ENCODE measurements around the gene SLIT3. TPM values are rescaled to one million over a fixed set of nuclear protein-coding genes. Genes with fewer than 3 reads are reported as not detected.

SLIT3 gene
- total and polyA plus RNA-seq, 10 of the 15 experiments (the other 5 are each of a cell fraction or from before 2014, with no cell fraction given), result 0.05 TPM; not detected in 9

DNA sequence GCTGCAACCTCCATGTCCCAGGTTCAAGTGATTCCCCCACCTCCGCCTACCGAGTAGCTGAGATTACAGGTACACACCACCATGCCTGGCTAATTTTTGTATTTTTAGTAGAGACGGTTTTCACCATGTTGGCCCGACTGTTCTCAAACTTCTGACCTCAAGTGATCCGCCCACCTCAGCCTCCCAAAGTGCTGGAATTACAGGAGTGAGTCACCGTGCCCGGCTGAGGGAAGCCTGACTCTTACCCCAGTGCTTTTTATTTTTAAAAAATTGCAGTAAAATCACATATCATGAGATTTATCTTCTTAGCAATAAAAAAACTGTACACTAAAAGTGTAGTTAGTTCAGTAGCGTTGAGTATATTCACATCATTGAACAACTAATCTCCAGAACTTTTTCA lies 105.3 kb downstream of the SLIT3 start (continued):
- TF ChIP-seq, protein P1, sequence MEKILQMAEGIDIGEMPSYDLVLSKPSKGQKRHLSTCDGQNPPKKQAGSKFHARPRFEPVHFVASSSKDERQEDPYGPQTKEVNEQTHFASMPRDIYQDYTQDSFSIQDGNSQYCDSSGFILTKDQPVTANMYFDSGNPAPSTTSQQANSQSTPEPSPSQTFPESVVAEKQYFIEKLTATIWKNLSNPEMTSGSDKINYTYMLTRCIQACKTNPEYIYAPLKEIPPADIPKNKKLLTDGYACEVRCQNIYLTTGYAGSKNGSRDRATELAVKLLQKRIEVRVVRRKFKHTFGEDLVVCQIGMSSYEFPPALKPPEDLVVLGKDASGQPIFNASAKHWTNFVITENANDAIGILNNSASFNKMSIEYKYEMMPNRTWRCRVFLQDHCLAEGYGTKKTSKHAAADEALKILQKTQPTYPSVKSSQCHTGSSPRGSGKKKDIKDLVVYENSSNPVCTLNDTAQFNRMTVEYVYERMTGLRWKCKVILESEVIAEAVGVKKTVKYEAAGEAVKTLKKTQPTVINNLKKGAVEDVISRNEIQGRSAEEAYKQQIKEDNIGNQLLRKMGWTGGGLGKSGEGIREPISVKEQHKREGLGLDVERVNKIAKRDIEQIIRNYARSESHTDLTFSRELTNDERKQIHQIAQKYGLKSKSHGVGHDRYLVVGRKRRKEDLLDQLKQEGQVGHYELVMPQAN (conservative IDR thresholded peaks at IDR 0.05), result no peak
- TF ChIP-seq, protein P2, sequence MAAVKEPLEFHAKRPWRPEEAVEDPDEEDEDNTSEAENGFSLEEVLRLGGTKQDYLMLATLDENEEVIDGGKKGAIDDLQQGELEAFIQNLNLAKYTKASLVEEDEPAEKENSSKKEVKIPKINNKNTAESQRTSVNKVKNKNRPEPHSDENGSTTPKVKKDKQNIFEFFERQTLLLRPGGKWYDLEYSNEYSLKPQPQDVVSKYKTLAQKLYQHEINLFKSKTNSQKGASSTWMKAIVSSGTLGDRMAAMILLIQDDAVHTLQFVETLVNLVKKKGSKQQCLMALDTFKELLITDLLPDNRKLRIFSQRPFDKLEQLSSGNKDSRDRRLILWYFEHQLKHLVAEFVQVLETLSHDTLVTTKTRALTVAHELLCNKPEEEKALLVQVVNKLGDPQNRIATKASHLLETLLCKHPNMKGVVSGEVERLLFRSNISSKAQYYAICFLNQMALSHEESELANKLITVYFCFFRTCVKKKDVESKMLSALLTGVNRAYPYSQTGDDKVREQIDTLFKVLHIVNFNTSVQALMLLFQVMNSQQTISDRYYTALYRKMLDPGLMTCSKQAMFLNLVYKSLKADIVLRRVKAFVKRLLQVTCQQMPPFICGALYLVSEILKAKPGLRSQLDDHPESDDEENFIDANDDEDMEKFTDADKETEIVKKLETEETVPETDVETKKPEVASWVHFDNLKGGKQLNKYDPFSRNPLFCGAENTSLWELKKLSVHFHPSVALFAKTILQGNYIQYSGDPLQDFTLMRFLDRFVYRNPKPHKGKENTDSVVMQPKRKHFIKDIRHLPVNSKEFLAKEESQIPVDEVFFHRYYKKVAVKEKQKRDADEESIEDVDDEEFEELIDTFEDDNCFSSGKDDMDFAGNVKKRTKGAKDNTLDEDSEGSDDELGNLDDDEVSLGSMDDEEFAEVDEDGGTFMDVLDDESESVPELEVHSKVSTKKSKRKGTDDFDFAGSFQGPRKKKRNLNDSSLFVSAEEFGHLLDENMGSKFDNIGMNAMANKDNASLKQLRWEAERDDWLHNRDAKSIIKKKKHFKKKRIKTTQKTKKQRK (IDR thresholded peaks at IDR 0.05; ENCODE audit: low read depth, low read length), result no peak
- TF ChIP-seq, protein P3, sequence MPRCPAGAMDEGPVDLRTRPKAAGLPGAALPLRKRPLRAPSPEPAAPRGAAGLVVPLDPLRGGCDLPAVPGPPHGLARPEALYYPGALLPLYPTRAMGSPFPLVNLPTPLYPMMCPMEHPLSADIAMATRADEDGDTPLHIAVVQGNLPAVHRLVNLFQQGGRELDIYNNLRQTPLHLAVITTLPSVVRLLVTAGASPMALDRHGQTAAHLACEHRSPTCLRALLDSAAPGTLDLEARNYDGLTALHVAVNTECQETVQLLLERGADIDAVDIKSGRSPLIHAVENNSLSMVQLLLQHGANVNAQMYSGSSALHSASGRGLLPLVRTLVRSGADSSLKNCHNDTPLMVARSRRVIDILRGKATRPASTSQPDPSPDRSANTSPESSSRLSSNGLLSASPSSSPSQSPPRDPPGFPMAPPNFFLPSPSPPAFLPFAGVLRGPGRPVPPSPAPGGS (IDR thresholded peaks at IDR 0.05; ENCODE audit: borderline replicate concordance, insufficient read depth, low read depth, low read length, poor library complexity, severe bottlenecking), result no peak
- TF ChIP-seq RUNX3 (IDR thresholded peaks at IDR 0.05; ENCODE audit: low read length) (no peak), TAF1 (IDR thresholded peaks at IDR 0.05; ENCODE audit: borderline replicate concordance, low read depth, low read length) (no peak)
- TF ChIP-seq, protein P4, sequence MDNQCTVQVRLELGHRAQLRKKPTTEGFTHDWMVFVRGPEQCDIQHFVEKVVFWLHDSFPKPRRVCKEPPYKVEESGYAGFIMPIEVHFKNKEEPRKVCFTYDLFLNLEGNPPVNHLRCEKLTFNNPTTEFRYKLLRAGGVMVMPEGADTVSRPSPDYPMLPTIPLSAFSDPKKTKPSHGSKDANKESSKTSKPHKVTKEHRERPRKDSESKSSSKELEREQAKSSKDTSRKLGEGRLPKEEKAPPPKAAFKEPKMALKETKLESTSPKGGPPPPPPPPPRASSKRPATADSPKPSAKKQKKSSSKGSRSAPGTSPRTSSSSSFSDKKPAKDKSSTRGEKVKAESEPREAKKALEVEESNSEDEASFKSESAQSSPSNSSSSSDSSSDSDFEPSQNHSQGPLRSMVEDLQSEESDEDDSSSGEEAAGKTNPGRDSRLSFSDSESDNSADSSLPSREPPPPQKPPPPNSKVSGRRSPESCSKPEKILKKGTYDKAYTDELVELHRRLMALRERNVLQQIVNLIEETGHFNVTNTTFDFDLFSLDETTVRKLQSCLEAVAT (IDR thresholded peaks at IDR 0.05), result no peak
